HG02678 (cell line): Measurements from ENCODE around the gene KRTAP10-3.

Experiments
- ATAC-seq: cut with Tn5 transposase; IDR thresholded peaks from one replicate; pipeline ENCODE4 v1.9.1; 2021; ENCODE audit warnings: mild to moderate bottlenecking, moderate library complexity; ENCODE audit not compliant: unreplicated experiment

Gene KRTAP10-3

GRCh38 chr21:44508711-44509445 is 49.7 kb downstream of the KRTAP10-3 start:
- no peak for ATAC-seq

GRCh38 chr21:44508426-44508710 is 50.2 kb downstream of the KRTAP10-3 start:
- no peak for ATAC-seq
